ENCODE data around the gene LCN9.

DNA sequence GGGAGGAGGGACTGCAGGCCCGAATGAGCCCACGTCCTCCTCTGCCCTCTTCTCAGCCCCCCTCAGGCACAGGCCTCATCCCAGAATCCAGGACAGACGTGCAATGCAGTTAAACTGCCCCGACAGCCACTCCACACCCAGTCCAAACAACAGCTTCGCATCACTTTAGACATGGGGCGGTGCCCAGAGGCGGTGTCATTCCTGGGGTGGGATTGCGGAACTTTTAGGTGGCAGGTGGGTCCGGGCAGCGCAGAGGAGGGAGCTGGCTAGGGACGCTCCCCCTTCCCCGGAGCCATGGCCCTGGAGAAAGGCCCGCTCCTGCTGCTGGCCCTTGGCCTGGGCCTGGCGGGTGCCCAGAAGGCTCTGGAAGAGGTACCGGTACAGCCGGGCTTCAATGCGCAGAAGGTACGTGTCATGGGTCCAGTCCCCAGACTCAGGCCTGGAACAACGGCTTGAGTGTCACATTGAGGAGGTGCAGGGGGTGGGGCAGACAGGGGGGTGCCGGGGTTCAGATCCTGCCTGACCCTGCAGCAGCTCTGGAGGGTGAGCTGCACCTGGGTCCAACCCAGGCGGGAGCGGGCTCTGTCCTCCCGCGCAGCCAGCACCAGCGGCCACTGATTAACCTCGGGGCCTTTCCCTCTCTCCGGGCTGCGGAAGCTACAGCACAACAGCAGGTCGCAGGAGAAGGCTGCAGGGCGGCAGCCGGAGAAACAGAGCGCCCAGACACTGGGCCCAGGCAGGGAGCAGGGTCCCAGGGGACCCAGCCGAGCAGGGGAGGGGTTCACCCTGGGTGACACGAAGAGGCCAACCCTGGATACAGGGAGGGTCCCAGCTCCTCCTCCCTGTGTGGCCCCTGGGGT lies 48.9 kb upstream of the LCN9 start:
- TF ChIP-seq, protein P1, sequence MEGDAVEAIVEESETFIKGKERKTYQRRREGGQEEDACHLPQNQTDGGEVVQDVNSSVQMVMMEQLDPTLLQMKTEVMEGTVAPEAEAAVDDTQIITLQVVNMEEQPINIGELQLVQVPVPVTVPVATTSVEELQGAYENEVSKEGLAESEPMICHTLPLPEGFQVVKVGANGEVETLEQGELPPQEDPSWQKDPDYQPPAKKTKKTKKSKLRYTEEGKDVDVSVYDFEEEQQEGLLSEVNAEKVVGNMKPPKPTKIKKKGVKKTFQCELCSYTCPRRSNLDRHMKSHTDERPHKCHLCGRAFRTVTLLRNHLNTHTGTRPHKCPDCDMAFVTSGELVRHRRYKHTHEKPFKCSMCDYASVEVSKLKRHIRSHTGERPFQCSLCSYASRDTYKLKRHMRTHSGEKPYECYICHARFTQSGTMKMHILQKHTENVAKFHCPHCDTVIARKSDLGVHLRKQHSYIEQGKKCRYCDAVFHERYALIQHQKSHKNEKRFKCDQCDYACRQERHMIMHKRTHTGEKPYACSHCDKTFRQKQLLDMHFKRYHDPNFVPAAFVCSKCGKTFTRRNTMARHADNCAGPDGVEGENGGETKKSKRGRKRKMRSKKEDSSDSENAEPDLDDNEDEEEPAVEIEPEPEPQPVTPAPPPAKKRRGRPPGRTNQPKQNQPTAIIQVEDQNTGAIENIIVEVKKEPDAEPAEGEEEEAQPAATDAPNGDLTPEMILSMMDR (IDR thresholded peaks at IDR 0.05), result no peak
- TF ChIP-seq POLR2A (IDR thresholded peaks at IDR 0.05), result no peak
